Stimulated activated CD8-positive, alpha-beta memory T cell treated with anti-CD3 and anti-CD28 coated beads, Interleukin-7, amount 100 ng/mL, for 48 hours (primary cell): ENCODE measurements around the gene KBTBD6.
"Not testable (repeated sequence)": the region's sequence is repeated elsewhere in the genome, so short reads cannot be mapped to it uniquely, and the experiment has no call there.

Experiments
- DNase-seq, 2 donors: peaks; one replicate each; pipeline ENCODE4 v3.0.0-alpha.2; 2020; ENCODE audit warnings: low read depth in 1 of 2; ENCODE audit errors: extremely low read depth in 1 of 2

Gene KBTBD6, protein sequence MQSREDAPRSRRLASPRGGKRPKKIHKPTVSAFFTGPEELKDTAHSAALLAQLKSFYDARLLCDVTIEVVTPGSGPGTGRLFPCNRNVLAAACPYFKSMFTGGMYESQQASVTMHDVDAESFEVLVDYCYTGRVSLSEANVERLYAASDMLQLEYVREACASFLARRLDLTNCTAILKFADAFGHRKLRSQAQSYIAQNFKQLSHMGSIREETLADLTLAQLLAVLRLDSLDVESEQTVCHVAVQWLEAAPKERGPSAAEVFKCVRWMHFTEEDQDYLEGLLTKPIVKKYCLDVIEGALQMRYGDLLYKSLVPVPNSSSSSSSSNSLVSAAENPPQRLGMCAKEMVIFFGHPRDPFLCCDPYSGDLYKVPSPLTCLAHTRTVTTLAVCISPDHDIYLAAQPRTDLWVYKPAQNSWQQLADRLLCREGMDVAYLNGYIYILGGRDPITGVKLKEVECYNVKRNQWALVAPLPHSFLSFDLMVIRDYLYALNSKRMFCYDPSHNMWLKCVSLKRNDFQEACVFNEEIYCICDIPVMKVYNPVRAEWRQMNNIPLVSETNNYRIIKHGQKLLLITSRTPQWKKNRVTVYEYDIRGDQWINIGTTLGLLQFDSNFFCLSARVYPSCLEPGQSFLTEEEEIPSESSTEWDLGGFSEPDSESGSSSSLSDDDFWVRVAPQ

DNA sequence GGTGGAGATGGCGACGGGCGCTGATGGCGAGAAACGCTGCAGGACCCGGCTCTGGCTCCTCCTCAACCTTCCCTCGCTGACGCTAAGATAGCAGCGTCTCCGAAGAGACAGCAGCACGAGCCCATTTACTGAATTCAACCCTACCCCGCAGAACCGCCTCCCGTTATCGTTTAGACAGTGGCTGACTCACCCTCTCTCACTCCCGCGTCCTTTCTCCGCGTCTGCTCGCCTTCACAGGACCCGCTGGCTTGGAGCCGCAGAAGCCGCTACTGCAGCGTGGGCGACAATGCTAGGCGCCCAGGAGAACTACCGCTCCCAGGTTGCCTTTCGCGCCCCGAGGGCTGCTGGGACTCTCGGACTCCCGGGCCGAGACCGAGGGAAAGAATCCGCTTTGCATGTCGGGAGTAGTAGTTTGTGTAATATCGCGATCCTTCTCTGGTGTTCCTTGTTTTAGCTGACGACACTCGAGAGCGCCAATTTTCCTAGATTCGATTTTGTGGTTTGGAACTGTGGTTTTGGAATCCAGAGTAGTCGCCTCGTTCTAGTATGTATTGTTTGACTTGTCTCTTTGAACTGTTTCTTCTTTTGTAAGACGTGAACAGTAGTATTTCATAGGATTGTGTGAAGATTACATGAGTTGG, at the start of gene KBTBD6:
KBTBD6 (minus strand) TSS at position 291 of the 641 bp plus-strand sequence. CDS start 291 bp downstream, outside the sequence.
- DNase-seq: peak; percentile 90 to 96

DNA sequence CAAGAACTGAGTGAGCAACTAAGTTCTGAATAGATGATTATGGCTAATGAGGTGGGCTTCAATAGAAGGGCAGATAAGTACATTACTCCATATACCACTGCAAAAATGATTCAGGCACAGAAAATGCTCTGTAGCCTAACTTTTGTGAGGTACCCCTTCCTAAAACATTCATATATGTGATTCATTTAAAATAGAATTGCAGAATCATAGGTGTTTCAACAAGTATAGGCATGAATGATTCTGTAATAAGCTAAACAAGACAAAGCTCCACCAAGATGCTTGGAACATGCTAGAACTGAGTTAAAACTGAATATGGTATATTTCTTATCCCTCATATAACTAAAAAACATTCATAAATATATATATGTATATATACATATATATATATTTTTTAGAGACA, 49.6 kb upstream of the KBTBD6 start:
- DNase-seq: no peak

GRCh38 chr13:41179593-41180250, 47.1 kb upstream of the KBTBD6 start:
- no peak for DNase-seq

GRCh38 chr13:41178040-41178439, 45.4 kb upstream of the KBTBD6 start:
- DNase-seq: no peak

GRCh38 chr13:41177616-41178015, 45.0 kb upstream of the KBTBD6 start:
- DNase-seq: no peak

DNA sequence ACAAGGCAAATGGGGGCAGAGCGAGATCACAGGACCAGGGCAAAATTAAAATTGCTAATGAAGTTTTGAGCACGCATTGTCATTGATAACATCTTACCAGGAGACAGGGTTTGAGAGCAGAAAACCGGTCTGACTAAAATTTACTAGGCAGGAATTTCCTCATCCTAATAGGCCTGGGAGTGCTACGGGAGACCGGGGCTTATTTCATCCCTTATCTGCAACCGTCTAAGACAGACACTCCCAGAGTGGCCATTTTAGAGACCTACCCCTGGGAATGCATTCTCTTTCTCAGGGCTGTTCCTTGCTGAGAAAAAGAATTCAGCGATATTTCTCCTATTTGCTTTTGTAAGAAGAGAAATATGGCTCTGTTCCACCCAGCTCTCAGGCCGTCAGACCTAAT, 43.0 kb upstream of the KBTBD6 start:
- not testable (repeated sequence) for DNase-seq

- no peak for DNase-seq
Measured at GRCh38 chr13:41162151-41162550, 29.5 kb upstream of the KBTBD6 start.

- no peak for DNase-seq
Measured at GRCh38 chr13:41159174-41159573, 26.6 kb upstream of the KBTBD6 start.

DNA sequence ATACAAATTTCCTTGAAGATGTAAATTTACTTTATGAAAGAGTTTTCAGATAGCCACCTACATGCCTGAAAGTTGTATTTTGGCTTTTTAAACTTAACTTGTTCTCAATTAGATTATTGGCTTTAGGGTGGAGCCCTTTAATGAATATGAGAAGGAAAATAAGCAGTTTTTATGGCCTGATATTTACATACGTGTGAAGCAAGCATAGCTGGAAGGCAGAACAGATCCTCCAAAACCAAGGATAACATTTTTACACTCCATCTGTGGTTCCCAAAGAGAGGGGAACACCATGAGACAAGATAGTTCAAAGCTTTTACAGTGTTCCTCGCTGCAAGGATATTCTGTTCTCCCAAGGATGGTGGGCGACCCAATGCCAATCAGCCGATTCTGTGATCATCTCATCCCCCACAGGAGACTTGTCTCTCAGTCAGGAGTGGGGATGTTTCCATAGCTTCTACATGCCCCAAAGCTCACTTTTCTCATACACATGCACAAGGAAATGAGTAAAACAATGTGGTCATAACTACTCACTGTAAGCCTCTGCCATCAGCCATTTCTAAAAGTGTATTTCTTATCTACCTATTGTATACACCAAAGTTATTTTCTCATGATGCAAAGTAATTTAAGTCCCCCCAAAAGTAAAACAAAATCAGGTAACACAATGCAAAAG, 24.6 kb upstream of the KBTBD6 start:
- DNase-seq: no peak

- DNase-seq: no peak
Measured at GRCh38 chr13:41156620-41157019, 24.0 kb upstream of the KBTBD6 start.

DNA sequence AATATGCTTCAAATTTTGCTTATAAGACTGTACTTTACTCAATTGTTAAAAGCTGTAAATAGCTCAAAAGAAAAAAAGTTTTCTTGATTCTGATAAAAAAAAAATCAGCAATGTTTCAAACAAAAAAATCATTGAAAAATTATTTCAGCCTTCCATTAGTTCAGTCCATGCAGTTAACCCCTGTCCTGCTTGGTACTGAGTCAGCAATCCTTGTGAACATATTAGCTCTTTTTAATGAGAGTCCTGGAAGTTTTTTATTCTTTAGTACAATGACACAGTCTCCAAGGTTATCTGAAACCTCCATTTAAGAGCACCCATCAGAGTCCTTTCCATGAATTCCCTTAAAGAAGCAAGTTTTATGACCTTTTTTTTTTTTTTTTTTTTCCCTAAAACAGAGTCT, 21.4 kb upstream of the KBTBD6 start:
- DNase-seq: no peak

DNA sequence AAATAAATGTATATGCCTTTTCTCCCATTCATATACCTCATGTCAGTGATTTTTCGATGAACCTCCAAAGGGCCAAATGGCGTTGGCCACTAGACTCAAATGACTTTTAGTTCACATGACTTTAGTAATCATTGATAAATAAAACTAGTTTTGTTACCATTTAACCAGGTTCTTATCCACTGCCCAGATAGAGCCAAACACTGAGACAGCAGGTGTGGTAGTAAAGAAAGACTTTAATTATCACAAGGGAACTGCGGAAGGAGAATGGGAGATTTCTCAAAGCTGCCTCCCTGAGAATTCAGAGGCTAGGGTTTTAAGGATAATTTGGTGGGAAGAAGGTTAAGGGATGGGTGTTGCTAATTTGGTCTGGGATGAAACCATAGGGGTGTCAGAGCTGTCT, 19.4 kb upstream of the KBTBD6 start:
- no peak for DNase-seq

DNA sequence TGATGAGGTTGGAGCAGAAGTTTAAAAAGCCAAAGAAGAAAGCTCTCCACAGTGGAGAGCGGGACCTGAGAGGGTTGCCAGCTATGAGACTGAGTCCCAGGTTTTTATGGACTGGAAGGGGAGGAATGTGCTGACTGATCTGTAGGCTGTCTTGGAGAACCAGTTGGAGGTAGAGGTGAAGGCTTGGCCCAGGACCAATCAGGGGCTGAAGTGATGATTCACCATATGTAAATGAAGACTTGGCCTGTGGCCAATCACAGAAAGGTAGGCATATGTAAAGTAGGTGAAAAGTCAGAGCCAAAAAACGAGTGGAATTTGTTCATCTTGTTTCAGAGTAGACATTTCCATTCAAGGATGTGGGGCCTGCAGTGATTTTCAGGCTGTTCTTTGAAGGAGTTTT, 17.5 kb upstream of the KBTBD6 start:
- no peak for DNase-seq

GRCh38 chr13:41148419-41149283, 16.0 kb upstream of the KBTBD6 start:
- no peak for DNase-seq

- no peak for DNase-seq
Measured at GRCh38 chr13:41145136-41145908, 12.7 kb upstream of the KBTBD6 start.

GRCh38 chr13:41144576-41144975, 12.0 kb upstream of the KBTBD6 start:
- no peak for DNase-seq

GRCh38 chr13:41139296-41139966, 6.8 kb upstream of the KBTBD6 start:
- no peak for DNase-seq

- no peak for DNase-seq
Measured at GRCh38 chr13:41137951-41138350, 5.3 kb upstream of the KBTBD6 start.

- DNase-seq: no peak
Measured at GRCh38 chr13:41137241-41137640, 4.6 kb upstream of the KBTBD6 start.
